Measurements from ENCODE around the gene TUBB4A. TPM values are rescaled to one million over a fixed set of nuclear protein-coding genes. Genes with fewer than 3 reads are reported as not detected.

Gene TUBB4A
- total and polyA plus RNA-seq, 4 donors, result 0.05 to 2.1 (median 0.18) TPM

GRCh38 chr19:6500837-6501739 lies 1.0 kb downstream of the TUBB4A start:
- TF ChIP-seq CTCF (IDR thresholded peaks at IDR 0.05; ENCODE audit: control extremely low read depth, extremely low read depth), result no peak
- no peak overlapping the region for H3K4me3 ChIP-seq
- H3K9me3 ChIP-seq (ENCODE audit: control insufficient read depth in 4 of 4, insufficient read depth in 3 of 4, low read length in 3 of 4), result no peaks in the 10 kb centered on the region
- peaks cover 0 to 10% (median 5%) of the 10 kb centered on the region in 3 donors for H3K27me3 ChIP-seq (ENCODE audit: control insufficient read depth in 3 of 3, insufficient read depth in 3 of 3, low read length in 2 of 3)
- peaks cover 0 to 11% (median 4%) of the 10 kb centered on the region in 5 donors for H3K4me1 ChIP-seq (ENCODE audit: control insufficient read depth in 5 of 5, insufficient read depth in 5 of 5, low read length in 5 of 5)
- H3K9ac ChIP-seq (ENCODE audit: insufficient read depth in 1 of 2, low read length in 2 of 2), result no peak overlapping the region
- H3K36me3 ChIP-seq (ENCODE audit: control insufficient read depth in 4 of 4, insufficient read depth in 4 of 4, low read length in 4 of 4), result no peaks in the 10 kb centered on the region
- no peak for ATAC-seq (ENCODE audit: insufficient read depth, low FRiP score)
- 57 to 61% methylated on average over 24 of the region's 24 CpGs for WGBS, 2 donors
- no peak for DNase-seq
- H3K27ac ChIP-seq (ENCODE audit: low read depth in 1 of 2, low read length in 1 of 2), result no peak overlapping the region

GRCh38 chr19:6499052-6499790 lies 2.9 kb downstream of the TUBB4A start:
- no peak overlapping the region for H3K27ac ChIP-seq (ENCODE audit: low read depth in 1 of 2, low read length in 1 of 2)
- no peak for TF ChIP-seq CTCF (IDR thresholded peaks at IDR 0.05; ENCODE audit: control extremely low read depth, extremely low read depth)
- H3K9me3 ChIP-seq (ENCODE audit: control insufficient read depth in 4 of 4, insufficient read depth in 3 of 4, low read length in 3 of 4), result no peaks in the 10 kb centered on the region
- H3K36me3 ChIP-seq (ENCODE audit: control insufficient read depth in 4 of 4, insufficient read depth in 4 of 4, low read length in 4 of 4), result no peaks in the 10 kb centered on the region
- DNase-seq (no peak), ATAC-seq (ENCODE audit: insufficient read depth, low FRiP score) (no peak)
- H3K4me1 ChIP-seq (ENCODE audit: control insufficient read depth in 5 of 5, insufficient read depth in 5 of 5, low read length in 5 of 5), result peaks cover 0 to 11% (median 4%) of the 10 kb centered on the region in 5 donors
- H3K9ac ChIP-seq (ENCODE audit: insufficient read depth in 1 of 2, low read length in 2 of 2), result no peak overlapping the region
- WGBS, 2 donors, result 72 to 75% methylated on average over 17 of the region's 17 CpGs
- H3K4me3 ChIP-seq, result no peak overlapping the region
- H3K27me3 ChIP-seq (ENCODE audit: control insufficient read depth in 3 of 3, insufficient read depth in 3 of 3, low read length in 2 of 3), result peaks cover 0 to 10% (median 5%) of the 10 kb centered on the region in 3 donors

GRCh38 chr19:6498294-6499036 lies 3.6 kb downstream of the TUBB4A start:
- no peak for TF ChIP-seq CTCF (IDR thresholded peaks at IDR 0.05; ENCODE audit: control extremely low read depth, extremely low read depth)
- no peak overlapping the region for H3K27ac ChIP-seq (ENCODE audit: low read depth in 1 of 2, low read length in 1 of 2)
- DNase-seq (no peak), ATAC-seq (ENCODE audit: insufficient read depth, low FRiP score) (no peak)
- no peak overlapping the region for H3K9ac ChIP-seq (ENCODE audit: insufficient read depth in 1 of 2, low read length in 2 of 2)
- H3K27me3 ChIP-seq (ENCODE audit: control insufficient read depth in 3 of 3, insufficient read depth in 3 of 3, low read length in 2 of 3), result peaks cover 0 to 10% (median 5%) of the 10 kb centered on the region in 3 donors
- no peak overlapping the region for H3K4me3 ChIP-seq
- WGBS, 2 donors, result 61 to 68% methylated on average over 7 of the region's 7 CpGs
- H3K36me3 ChIP-seq (ENCODE audit: control insufficient read depth in 4 of 4, insufficient read depth in 4 of 4, low read length in 4 of 4), result no peaks in the 10 kb centered on the region
- no peaks in the 10 kb centered on the region for H3K9me3 ChIP-seq (ENCODE audit: control insufficient read depth in 4 of 4, insufficient read depth in 3 of 4, low read length in 3 of 4)
- peaks cover 0 to 11% (median 4%) of the 10 kb centered on the region in 5 donors for H3K4me1 ChIP-seq (ENCODE audit: control insufficient read depth in 5 of 5, insufficient read depth in 5 of 5, low read length in 5 of 5)
